ENCODE data around the gene UPF2. TPM values are rescaled to one million over a fixed set of nuclear protein-coding genes. Genes with fewer than 3 reads are reported as not detected.

Gene UPF2
- total RNA-seq, 3 donors from 2014 or later = 26.1 to 31.0 (median 30.3) TPM

DNA sequence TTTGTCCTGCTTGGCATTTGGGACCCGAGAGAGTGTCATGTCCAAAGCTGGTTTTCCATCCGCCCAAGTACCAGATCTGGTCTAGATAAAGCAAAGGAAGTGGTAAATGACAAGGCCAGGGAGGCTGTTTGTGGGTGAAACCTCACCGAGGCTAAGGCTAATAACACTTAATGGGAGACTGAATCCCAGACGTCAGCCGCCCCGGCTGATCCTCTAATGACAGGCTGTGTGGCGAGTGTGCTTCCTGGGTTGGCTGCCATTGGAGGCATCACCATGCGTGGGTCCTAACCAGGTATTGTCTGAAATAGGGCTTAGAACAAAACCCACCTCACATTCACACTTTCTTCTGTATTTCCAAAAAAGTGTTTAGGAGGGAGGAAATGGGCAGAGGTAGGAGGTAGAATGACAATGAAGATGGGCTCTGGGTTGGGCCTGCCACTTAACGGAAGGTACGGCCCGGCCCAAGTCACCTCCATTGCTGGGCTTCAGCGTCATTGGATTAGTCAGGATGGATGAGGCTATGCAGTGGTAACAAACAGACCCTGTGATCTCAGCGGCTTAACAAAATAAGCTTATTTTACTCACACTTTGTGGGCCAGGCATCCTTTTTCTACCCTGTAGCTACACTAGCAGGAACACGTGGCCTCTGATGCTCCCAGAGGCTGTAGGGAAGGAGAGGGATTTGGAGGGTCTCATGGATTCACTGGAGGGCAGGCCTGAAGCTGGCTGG is 159.8 kb downstream of the UPF2 start:
- DNase-seq (no peak), ATAC-seq (no peak)
- H3K4me1 Mint-ChIP-seq (ENCODE audit: low read depth) = peaks cover 5% of the 10 kb centered on the region
- no peaks in the 10 kb centered on the region for H3K9me3 Mint-ChIP-seq
- H3K36me3 Mint-ChIP-seq (ENCODE audit: insufficient read depth) = no peaks in the 10 kb centered on the region
- H3K27me3 Mint-ChIP-seq (ENCODE audit: low read depth) = no peaks in the 10 kb centered on the region
- no peak overlapping the region for H3K4me3 Mint-ChIP-seq

GRCh38 chr10:11881477-11882417 is 160.9 kb downstream of the UPF2 start:
- DNase-seq = no peak
- H3K9me3 Mint-ChIP-seq = no peaks in the 10 kb centered on the region
- H3K36me3 Mint-ChIP-seq (ENCODE audit: insufficient read depth) = no peaks in the 10 kb centered on the region
- no peak for ATAC-seq
- H3K4me3 Mint-ChIP-seq = no peak overlapping the region
- H3K4me1 Mint-ChIP-seq (ENCODE audit: low read depth) = peaks cover 5% of the 10 kb centered on the region
- no peaks in the 10 kb centered on the region for H3K27me3 Mint-ChIP-seq (ENCODE audit: low read depth)

- no peaks in the 10 kb centered on the region for H3K36me3 Mint-ChIP-seq (ENCODE audit: insufficient read depth)
- H3K27me3 Mint-ChIP-seq (ENCODE audit: low read depth) = no peaks in the 10 kb centered on the region
- peaks cover 5% of the 10 kb centered on the region for H3K4me1 Mint-ChIP-seq (ENCODE audit: low read depth)
- no peak for DNase-seq
- ATAC-seq = no peak
- no peak overlapping the region for H3K4me3 Mint-ChIP-seq
- no peaks in the 10 kb centered on the region for H3K9me3 Mint-ChIP-seq
Measured at GRCh38 chr10:11881030-11881476, 161.6 kb downstream of the UPF2 start.

GRCh38 chr10:11880151-11881029 is 162.2 kb downstream of the UPF2 start:
- Mint-ChIP-seq H3K36me3 (ENCODE audit: insufficient read depth) (no peaks in the 10 kb centered on the region), H3K4me3 (no peak overlapping the region), H3K27me3 (ENCODE audit: low read depth) (no peaks in the 10 kb centered on the region), H3K4me1 (ENCODE audit: low read depth) (peaks cover 5% of the 10 kb centered on the region), H3K9me3 (no peaks in the 10 kb centered on the region)
- ATAC-seq (no peak), DNase-seq (no peak)

GRCh38 chr10:11879387-11880094 is 163.1 kb downstream of the UPF2 start:
- ATAC-seq (no peak), DNase-seq (no peak)
- no peaks in the 10 kb centered on the region for H3K9me3 Mint-ChIP-seq
- no peaks in the 10 kb centered on the region for H3K27me3 Mint-ChIP-seq (ENCODE audit: low read depth)
- no peak overlapping the region for H3K4me3 Mint-ChIP-seq
- peaks cover 11% of the 10 kb centered on the region for H3K4me1 Mint-ChIP-seq (ENCODE audit: low read depth)
- H3K36me3 Mint-ChIP-seq (ENCODE audit: insufficient read depth) = no peaks in the 10 kb centered on the region

DNA sequence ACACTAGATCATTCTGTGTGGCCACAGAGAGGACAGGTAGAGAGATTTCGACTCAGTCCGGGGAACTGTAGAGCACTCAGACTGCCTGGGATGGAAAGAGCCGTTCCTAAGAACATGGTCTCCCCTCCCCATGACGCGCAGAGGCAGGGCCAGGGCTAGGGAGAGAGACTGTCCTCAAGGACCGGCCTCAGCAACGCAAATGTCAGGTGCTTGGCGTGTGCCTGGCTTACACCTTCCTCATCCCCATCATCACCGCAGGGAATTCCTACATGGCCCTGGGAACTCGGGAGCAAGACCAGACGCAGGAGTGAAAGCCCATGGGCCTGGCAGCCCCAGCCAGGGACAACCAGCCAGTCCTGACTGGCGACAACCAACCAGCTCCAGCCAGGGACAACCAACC is 163.8 kb downstream of the UPF2 start:
- H3K4me3 Mint-ChIP-seq = no peak overlapping the region
- no peak for ATAC-seq
- H3K27me3 Mint-ChIP-seq (ENCODE audit: low read depth) = no peaks in the 10 kb centered on the region
- no peak for DNase-seq
- peaks cover 16% of the 10 kb centered on the region for H3K4me1 Mint-ChIP-seq (ENCODE audit: low read depth)
- H3K9me3 Mint-ChIP-seq = no peaks in the 10 kb centered on the region
- H3K36me3 Mint-ChIP-seq (ENCODE audit: insufficient read depth) = no peaks in the 10 kb centered on the region

DNA sequence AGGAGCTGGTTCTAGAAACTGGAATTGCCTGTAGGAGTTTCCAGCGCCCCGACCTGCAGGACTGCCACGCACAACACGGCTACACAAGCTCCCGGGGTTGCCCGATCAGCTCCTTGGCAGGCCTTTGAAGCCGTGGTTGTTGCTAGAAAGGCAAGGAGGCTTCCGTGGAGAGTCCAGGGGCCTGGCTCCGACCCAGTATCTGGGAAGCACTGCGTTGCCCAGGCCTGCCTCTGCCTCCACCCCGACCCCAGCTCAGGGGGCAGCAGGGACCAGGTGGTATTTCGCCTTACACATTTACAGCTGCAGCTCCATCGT is 165.1 kb downstream of the UPF2 start:
- Mint-ChIP-seq H3K36me3 (ENCODE audit: insufficient read depth) (no peaks in the 10 kb centered on the region), H3K4me1 (ENCODE audit: low read depth) (peaks cover 13% of the 10 kb centered on the region), H3K27me3 (ENCODE audit: low read depth) (peaks cover 5% of the 10 kb centered on the region), H3K9me3 (no peaks in the 10 kb centered on the region), H3K4me3 (no peak overlapping the region)
- DNase-seq (no peak), ATAC-seq (no peak)

GRCh38 chr10:11876805-11877590 is 165.6 kb downstream of the UPF2 start:
- Mint-ChIP-seq H3K4me1 (ENCODE audit: low read depth) (peaks cover 13% of the 10 kb centered on the region), H3K27me3 (ENCODE audit: low read depth) (peaks cover 5% of the 10 kb centered on the region), H3K9me3 (no peaks in the 10 kb centered on the region), H3K4me3 (no peak overlapping the region), H3K36me3 (ENCODE audit: insufficient read depth) (no peaks in the 10 kb centered on the region)
- DNase-seq = no peak
- no peak for ATAC-seq

DNA sequence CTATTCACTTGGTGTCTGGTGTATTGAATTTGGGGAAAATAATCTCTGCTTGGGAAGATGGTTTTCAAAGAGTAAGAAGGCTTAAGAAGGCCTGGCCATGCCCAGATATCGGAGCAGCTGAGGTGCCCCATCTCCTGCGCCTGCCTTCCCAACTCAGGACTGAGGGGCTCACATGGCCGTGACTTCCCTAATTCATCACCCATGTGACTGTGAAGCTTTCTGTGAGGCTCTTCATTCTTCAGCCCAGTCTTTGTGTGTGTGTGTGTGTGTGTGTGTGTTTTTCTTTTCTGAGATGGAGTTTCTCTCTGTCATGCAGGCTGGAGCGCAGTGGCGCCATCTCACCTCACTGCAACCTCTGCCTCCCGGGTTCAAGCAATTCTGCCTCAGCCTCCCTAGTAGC is 166.3 kb downstream of the UPF2 start:
- DNase-seq (no peak), ATAC-seq (no peak)
- no peaks in the 10 kb centered on the region for H3K36me3 Mint-ChIP-seq (ENCODE audit: insufficient read depth)
- H3K9me3 Mint-ChIP-seq = no peaks in the 10 kb centered on the region
- H3K27me3 Mint-ChIP-seq (ENCODE audit: low read depth) = peaks cover 5% of the 10 kb centered on the region
- H3K4me1 Mint-ChIP-seq (ENCODE audit: low read depth) = peaks cover 18% of the 10 kb centered on the region
- H3K4me3 Mint-ChIP-seq = no peak overlapping the region

DNA sequence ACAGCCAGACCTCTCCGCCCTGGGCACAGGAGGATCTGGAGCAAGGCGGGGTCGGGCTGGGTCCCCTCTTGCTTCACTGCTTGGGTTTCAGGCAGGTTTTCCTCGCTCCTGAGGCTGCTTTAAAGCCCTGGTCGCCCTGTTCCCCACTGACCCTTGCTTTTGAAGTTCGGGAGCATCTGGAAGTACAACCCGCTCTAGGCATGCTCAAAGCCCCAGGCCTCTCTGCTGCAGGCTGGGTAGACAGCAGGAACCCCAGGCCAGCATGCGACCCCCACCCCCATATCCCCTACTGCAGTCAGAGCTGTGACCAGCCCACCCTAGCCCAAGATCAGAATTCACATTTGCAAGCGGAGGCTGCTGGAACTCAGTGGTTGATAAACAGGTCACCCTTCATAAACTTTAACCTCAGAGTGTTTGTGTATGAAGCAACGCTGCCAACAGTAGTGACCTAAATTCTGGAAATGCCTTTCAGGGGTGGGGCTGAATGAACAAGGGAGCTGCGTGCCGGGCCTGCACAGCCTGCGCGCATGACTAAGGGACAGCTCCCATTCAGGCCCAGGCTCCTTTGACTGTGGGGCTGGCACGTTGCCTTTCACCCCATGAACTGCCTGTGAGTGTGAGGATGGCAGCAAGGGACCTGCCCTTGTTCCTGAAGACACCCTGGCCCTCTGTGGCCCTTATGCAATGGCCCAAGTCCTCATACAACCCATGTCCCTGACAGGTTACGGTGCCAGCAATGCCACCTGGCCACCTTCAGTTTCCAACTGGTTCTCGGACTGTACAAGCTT is 166.9 kb downstream of the UPF2 start:
- ATAC-seq = no peak
- DNase-seq = no peak
- H3K4me1 Mint-ChIP-seq (ENCODE audit: low read depth) = peaks cover 22% of the 10 kb centered on the region
- no peak overlapping the region for H3K4me3 Mint-ChIP-seq
- H3K27me3 Mint-ChIP-seq (ENCODE audit: low read depth) = peaks cover 5% of the 10 kb centered on the region
- no peaks in the 10 kb centered on the region for H3K9me3 Mint-ChIP-seq
- no peaks in the 10 kb centered on the region for H3K36me3 Mint-ChIP-seq (ENCODE audit: insufficient read depth)

GRCh38 chr10:11874568-11875493 is 167.8 kb downstream of the UPF2 start:
- DNase-seq = peak; percentile 33
- ATAC-seq = peak; percentile 72 to 85
- Mint-ChIP-seq H3K4me1 (ENCODE audit: low read depth) (peaks cover 22% of the 10 kb centered on the region), H3K36me3 (ENCODE audit: insufficient read depth) (no peaks in the 10 kb centered on the region), H3K4me3 (no peak overlapping the region), H3K27me3 (ENCODE audit: low read depth) (peaks cover 5% of the 10 kb centered on the region), H3K9me3 (no peaks in the 10 kb centered on the region)

DNA sequence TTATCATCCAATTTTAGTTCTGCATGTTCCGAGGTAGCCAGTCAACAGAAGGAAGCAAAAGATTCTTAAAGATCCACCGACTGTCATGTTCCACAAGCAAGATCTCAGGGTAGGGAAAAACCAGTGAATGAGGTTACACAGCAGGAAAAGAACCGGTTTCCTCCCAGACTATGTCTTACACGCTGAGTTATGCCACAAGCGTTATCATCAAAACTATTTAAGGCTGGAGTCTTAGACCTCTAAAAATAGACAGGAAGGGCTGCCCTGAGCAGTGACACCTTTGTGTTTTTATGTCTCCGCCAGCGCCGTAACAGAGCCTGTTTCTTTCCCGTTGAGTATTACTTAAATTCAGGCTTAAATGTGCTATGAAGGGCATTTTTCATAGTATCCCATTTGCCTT is 171.1 kb downstream of the UPF2 start:
- no peak for ATAC-seq
- H3K4me3 Mint-ChIP-seq = no peak overlapping the region
- no peaks in the 10 kb centered on the region for H3K36me3 Mint-ChIP-seq (ENCODE audit: insufficient read depth)
- H3K9me3 Mint-ChIP-seq = no peaks in the 10 kb centered on the region
- no peak for DNase-seq
- H3K27me3 Mint-ChIP-seq (ENCODE audit: low read depth) = peaks cover 5% of the 10 kb centered on the region
- peaks cover 22% of the 10 kb centered on the region for H3K4me1 Mint-ChIP-seq (ENCODE audit: low read depth)
